HG02870 (cell line): Measurements from ENCODE around the gene NEK6.

Source experiments
- ATAC-seq: cut with Tn5 transposase; IDR thresholded peaks from one replicate; pipeline ENCODE4 v1.9.1; 2021; ENCODE audit warnings: mild to moderate bottlenecking, moderate library complexity; ENCODE audit not compliant: unreplicated experiment

NEK6 gene

GRCh38 chr9:124392254-124392870 lies 134.6 kb downstream of the NEK6 start:
- ATAC-seq, result no peak

- no peak for ATAC-seq
Observed at GRCh38 chr9:124392871-124393460, 135.2 kb downstream of the NEK6 start.

DNA sequence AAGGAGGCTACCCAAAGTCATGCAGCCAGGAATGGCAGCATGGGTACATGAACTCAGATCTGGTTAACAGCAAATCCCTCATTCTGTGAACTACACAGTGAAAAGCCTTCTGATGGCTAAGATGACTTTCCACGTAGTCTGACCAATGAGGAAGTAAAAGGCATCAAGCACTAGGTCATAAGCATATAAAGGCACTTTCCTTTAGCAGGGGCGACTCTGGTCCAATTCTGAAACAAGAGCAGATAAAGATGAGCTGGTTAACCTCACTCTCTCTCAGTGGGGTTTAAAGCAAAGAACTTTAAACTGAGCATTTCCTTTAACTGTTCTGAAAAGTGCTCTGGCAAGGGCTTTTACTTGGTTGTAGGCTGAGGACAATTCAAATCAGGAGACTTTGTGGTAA lies 136.4 kb downstream of the NEK6 start:
- ATAC-seq, result no peak

- no peak for ATAC-seq
Observed at GRCh38 chr9:124394596-124394995, 136.8 kb downstream of the NEK6 start.

- no peak for ATAC-seq
Observed at GRCh38 chr9:124395826-124396225, 138.1 kb downstream of the NEK6 start.

GRCh38 chr9:124398191-124398935 lies 140.6 kb downstream of the NEK6 start:
- no peak for ATAC-seq

DNA sequence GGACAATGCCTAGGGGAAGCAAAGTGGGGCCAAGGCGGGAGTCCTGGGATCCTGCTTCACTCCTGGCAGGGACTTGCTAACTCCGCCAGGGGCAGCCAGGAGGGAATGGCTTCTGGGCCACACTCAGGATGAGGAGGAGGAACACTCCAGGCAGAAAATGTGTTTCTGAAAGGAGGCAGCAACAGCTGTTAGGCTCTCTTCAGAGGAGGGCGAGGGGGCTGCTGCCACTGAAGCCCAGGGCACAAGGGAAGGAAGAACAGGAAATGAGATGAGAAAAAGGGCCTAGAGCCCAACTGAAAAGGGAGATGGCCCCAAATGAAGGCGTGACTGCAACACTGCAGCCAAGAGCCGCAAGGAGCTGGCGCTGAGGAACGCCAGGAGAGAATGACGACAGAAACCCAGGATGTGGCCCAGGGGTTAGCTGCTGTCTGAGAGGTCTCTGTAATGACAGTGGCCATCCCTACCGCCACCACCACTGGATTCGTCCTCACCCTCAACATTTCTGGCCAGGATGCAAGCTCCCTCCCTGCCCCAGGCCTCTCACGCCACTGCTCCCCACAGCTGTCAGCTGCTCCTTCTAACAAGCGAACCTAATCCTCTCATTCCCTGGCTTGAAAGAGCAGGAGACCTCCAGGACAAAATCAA lies 141.7 kb downstream of the NEK6 start:
- no peak for ATAC-seq

- ATAC-seq, result no peak
Observed at GRCh38 chr9:124399968-124400940, 142.5 kb downstream of the NEK6 start.
